T1000 (cell line): ENCODE measurements around the gene NLRC5.
A peak's percentile ranks its signal among the peaks of the same experiment; 100 is the strongest.
"Not testable (repeated sequence)": the region's sequence is repeated elsewhere in the genome, so short reads cannot be mapped to it uniquely, and the experiment has no call there.

Source experiments
- DNase-seq: peaks from one replicate; lab custom pipeline; 2025; ENCODE audit warnings: mixed read lengths; lab: John Stamatoyannopoulos, UW

NLRC5 gene

DNA sequence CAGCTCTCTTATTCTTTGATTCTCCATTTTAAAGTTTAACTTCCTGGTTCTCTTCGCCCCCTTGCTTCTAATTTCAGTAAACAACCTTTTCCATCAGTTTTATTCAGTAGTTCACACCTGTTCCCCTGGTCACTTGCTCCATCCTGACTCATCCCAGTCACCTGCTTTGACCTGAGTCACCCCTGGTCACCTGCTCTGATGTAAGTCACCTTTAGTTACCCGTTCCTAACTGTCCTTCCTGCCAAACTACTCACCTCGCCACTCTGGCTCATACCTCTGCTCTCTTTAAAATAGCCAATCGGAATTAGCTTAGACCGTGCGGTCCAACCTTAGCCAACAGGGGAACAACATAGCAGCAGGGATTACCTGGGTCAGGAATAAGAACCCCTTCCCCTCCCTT, 4.7 kb upstream of the NLRC5 start:
- DNase-seq: no peak

DNA sequence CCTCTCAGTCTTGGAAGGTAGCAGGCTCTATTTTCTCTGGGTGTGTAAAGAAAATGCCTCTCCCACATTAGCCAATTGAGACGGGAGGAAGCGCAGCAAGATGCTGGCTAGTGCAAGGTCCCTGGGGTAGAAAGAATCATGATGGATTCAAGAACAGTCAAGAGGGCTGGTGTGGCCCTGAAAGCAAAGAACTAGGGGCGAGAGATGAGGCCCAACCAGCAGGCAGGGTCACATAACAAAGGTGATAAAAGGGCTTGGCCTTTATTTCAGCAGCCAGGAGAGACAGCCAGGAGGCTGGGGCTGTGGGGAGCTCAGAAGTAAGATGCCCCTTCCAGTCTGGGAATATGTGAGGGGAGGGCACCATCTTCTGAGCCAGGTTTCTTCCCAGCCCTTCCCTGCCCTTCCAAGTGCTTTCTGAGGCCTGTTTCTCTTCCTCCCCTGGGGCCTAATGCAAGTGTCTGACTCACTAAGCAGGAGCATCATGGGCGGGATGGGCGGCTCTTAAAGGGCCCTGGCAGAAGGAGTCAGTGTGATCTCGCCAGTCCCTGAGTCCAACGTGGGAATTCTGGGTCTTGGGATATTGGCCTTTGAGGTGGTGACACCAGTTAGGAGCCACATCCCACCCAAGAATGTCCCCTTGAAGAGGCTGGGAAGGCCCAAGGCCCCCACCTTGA, 3.9 kb upstream of the NLRC5 start:
- peak; percentile 35 for DNase-seq

DNA sequence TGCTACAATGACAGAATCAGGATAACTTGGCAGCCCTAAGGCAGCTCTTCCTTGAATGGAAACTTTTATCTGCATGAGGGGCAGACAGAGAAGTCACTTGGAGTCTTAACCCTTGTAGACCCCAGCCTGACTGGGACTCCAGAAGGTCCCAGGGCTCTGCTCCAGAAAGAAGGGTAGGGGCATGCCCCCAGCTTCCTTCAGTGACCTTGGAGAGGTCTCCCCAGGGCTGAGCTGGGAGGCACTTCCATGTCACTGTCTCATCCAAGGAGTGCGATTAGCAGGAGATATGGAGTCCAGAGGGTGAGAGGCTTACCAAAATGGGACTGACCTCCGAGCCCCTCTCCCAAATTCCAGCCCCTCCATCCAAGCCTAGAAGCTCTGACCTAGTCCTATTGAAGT, 3.4 kb upstream of the NLRC5 start:
- DNase-seq: no peak

DNA sequence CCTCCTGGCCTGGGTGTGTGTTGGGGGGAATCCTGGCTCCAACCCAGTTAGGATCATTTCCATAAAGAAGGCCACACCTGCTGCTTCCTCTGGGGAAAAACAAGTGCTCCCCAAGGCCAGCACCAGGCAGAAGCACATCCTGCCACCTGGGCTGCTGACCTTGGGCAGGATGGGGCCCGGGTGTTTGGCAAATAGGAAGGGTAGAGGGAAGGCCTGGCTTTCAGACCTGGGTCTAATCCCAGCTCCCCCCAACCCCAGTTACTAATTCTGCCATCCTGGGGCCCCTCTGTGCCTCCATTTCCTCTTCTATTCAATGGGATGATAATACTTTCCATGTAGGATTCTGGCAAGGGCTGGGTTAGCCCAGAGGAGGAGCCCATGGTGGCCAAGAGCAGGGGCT, 3.0 kb upstream of the NLRC5 start:
- no peak for DNase-seq

DNA sequence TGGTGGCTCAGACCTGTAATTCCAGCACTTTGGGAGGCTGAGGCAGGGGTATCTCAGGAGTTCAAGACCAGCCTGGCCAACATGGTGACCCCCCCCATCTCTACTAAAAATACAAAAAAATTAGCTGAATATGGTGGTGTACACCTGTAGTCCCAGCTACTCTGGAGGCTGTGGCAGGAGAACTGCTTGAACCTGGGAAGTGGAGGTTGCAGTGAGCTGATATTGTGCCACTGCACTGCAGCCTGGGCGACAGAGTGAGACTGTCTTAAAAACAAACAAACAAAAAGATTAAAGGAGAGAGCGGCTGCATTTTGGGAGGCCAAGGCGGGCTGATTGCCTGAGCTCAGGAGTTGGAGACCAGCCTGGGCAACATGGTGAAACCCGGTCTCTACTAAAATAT, 2.4 kb upstream of the NLRC5 start:
- not testable (repeated sequence) for DNase-seq

DNA sequence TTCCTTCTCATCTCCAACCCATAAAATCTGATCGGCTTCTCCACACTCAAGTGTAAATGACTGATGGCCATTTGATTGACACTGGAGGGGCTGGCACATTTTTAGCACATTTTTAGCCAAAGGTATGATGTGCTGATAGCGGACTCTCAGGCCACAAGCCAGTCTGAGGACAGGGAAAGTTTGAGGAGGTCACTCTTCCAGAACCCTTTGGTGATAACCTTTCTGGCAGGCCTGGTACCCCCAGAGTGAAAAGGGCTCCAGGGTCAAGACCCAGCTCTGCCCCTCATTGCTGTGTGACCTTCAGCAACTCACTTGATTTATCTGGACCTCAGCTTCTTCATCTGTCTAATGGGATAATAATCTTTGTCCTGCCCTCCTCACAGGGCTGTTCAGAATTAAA, 1.7 kb upstream of the NLRC5 start:
- DNase-seq: no peak

DNA sequence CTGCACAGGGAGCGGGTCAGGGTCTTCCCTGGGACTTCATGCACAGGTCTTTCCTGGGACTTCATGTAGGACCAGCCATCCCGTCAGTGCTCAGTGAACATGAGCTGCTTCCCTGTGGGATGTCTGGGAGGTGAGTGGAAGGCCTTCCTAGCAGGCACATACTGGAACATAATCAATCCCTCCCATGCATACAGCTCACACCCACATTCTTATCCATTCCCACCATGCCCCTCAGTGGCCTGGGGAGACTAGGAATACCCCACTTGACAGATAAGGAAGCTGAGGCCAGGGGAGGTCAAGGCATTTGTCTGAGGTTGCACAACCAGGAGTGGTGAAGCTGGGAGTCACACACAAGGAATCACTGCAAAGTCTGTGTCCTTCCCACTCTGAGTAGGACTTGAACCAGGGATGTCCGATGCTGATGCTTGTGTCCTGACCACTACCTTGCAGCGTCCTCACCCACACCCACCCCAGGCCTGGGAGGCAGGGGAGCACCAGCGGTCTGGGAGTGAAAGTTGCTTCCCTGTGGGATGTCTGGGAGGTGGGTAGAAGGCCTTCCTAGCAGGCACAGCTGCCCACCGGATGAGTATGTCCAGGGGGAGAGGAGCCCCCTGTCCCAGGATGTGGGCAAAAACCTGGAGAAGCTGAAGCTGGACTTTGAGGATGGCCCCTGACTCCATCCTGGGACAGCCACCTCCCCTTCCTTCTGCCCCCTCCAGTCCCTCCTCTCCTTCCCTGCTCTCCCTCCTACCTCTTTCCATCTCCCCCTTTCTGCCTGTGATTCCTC, 1.0 kb upstream of the NLRC5 start:
- no peak for DNase-seq

DNA sequence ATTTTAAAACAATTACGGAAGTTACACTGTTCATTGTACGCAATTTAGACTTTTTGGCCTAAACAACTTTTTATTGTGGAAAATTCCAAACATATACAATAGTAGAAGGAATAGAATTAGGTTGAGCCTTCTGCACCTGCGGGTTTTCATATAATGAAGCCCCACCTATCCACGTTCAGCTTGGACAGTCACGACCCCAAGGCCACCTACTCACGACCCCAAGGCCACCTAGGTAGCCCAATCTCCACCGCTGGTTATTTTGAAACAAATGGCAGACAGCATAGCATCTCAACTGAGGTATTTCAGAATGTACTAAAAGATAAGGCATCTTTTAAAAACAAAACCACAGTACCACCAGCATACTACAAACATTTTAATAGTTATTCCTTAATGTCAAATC, 631 bp downstream of the NLRC5 start:
- DNase-seq: no peak

DNA sequence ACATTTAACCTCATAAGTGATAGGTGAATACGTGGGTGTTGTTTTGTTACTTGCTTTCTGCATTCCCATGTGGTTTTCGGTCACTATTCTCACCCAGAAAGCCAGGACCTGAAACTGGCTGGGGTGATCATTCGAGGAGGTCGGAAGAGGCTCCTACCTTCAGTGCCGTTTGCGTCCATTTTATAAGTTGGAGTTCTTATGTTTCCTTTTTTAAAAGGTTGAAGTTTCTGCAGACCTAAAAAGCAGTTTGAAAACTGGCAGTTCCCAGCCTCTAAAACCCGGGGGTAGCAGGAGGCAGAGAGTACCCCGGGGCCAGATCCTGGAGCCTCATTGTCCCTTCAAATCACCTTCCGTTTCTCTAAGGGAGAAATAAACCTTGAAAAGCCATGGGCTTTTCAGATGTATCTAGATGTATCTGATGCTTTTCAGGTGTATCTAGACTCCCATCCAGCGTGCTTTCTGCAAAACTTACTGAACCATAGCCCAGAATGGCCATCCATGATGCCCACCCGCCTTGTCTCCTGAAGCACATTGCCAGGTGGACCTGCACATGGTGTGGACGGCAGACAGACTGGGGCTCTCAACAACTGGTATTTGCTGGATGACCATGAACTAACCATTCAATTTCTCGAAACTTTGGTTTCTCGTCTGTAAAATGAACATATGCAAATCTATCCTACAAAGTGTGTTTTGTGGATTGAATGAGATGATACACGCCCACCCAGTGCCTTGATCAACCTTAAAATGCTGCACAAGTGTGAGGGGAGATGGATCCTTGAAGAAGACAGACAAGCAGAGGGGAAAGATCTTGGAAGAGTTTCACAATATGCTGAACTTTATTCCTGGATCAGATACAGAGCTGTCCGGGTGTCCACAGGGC, 1.3 kb downstream of the NLRC5 start:
- DNase-seq: no peak

DNA sequence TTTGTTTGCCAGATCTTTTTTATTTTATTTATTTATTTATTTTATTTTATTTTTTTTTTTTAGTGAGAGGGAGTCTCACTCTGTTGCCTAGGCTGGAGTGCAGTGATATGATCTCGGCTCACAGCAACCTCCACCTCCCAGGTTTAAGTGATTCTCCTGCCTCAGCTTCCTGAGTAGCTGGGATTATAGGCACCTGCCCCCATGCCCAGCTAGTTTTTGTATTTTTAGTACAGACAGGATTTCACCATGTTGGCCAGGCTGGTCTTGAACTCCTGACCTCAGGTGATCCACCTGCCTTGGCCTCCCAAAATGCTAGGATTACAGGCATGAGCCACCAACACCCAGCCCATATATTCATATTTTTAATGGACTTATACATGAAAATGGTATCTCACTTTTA, 3.1 kb downstream of the NLRC5 start:
- DNase-seq: not testable (repeated sequence)

DNA sequence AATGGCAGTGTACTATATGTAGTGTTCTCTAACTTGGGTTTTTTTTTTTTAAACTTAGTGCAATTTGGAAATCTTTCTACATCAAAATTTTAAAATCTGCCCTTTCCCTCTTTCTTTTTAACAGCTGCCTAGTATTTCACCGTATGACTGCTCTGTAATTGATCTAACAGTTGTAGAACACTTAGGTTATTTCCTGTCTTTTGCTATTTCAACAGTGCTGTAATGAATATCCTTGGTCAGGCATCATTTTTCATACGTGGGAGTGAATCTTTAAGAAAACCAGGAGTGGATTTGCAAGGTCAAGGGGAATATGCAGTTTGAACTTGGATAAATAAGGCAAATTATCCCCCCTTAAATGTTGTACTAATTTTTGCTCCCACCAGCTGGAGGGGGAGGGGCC, 3.8 kb downstream of the NLRC5 start:
- no peak for DNase-seq

DNA sequence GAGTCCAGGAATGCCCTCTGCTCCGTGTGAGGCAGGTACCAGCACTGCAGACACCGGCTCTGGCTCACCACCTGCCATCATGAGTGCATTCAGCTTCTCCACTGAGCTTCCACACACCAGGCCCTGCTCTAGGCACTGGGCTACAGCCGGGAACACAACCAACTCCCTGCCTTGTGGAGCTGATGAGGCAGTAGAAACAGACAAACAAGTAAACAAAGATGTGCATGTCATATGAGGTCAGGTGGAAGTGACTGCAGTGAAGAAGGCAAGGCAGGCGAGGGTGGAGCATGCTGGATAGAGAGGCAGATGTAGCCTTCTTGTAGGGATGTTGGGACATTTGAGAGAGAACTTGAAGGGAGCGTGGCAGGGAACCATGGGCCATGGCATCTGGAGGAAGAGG, 5.0 kb downstream of the NLRC5 start:
- no peak for DNase-seq

DNA sequence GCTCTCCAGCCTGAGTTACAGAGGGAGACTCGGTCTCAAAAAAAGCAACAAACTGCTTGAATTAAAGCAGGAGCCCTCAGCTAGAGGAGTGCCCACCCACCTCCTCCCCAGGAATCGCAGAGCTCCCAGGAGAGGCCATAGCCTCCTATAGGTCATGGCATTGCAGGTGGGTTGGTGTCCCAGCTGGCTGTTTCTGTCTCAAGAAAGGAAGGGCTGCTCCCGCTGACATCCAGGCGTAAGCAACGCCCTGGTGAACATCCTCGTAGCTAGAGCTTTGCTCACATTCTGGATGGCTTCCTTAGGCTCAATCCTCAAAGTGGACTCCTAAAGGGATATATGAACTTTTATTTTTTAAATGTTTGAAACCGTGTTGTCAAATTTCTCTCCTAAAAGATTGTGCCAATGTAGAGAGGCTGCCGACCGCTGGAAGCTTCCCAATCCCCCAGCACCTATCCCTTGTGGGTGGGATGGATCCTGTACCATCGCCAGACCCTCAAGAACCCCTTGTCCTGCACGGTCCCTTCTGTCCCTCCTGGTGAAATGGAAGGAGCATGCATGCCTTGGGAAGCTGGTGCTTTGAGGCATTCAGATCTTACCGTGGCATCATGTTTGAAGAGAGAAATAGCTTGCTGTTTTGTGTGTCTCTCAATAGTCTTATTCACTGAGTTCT, 5.9 kb downstream of the NLRC5 start:
- DNase-seq: no peak

DNA sequence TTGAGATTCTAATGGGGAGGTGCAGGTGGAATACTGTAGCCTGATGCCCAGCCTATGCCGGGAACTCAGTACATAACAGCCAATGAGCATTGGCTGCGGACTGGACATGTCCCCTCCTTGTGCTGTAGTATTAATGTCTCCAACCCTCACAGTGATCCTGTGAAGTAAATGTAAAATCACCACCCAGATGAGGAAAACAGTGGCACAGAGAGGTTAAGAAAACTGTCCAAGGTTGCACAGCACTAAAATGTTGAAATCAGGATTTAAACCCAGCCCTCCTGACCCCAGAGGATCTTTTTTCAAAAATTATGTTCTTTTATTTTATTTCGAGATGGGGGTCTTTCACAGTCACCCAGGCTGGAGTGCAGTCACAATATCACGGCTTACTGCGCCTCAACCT, 7.9 kb downstream of the NLRC5 start:
- DNase-seq: no peak

DNA sequence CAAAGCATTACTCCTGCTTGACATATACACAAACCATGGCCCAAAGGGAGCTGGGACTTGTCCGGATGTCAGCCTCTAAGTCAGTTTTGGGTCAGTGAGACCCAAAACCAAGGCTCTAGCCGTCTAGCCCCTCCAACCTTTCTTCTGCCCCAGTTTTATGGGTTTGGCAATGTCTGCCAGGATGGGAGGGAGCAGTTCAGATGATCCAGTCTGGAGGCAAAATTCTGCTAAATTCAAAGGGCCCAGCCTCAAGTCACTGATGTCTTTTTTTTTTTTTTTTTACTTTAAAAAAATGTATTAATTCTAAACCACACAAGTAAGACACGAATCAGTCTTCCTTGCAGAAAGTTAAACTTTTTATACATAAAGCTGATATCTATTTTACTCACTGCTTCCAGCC, 8.6 kb downstream of the NLRC5 start:
- no peak for DNase-seq

DNA sequence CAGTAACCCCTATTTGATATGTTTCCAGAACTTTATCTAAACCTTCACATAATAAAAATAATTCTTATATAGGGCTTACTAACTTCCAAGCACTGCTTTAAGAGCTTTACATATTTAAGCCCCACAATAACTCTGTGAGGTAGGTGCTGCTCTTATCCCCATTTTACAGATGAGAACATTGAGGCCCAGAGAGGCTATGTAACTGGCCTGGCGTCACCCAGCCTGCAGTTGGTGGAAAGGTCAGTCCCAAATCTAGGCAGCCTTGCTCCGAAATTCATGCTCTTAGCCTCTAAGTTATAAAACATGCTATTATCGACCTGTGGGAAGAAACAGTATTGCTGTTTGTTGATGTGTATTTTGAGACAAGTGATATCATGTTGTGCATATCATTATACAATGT, 9.0 kb downstream of the NLRC5 start:
- no peak for DNase-seq

DNA sequence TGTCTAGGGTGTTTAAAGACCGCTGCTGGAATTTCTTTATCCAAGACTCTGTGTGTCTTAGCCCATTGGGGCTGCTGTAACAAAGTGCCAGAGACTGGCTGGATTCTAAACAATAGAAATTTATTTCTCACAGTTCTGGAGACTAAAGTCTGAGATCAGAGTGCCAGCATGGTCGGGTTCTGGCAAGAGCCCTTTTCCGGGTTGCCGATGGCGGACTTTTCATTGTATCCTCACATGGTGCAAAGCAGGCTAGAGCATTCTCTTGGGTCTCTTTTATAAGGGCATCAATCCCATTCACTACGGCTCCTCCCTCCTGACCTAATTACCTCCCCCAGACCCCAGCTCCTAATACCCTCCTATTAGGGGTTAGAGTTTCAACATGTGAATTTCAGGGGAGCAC, 9.5 kb downstream of the NLRC5 start:
- no peak for DNase-seq

DNA sequence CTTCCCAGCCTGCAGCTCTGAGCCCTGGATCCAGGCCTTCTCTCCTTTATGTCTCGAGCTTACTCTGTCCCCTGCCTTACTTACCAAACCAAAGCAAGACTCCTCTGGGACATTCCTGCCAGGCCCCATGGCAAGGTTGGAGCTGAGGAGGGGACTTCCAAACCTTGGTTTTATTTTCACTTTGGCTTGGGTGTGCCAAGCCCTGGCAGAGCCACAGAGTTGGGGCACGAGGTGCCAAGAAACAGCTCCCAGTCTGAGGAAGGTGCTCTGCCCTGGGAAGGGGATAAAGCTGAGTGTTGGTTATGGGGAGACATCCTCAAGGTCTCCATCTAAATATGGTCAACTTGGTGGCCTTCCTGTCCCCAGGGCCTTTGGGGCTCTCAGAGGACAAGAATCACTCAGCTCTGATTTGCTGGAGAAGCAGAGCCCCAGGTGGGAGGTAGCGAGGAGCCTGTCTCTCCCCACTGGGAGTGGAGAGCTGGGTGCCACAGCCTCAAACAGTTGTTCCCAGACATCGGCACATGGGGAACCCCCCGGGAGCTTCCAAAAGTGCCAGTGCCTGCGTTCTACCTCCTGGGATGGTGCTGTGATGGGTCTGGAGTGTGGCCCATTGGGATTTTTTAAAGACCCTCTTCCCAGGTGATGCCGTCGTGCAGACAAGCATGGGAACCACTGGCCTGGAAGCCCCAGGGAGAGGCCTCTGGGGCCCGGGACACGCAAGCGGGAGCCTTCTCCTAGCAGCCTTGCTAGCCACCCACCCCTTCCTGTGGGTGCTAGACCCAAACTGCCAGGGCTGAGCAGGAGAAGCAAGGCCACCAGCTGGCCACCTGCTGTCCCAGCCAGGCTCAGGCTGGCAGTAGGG, 10.3 kb downstream of the NLRC5 start:
- no peak for DNase-seq

DNA sequence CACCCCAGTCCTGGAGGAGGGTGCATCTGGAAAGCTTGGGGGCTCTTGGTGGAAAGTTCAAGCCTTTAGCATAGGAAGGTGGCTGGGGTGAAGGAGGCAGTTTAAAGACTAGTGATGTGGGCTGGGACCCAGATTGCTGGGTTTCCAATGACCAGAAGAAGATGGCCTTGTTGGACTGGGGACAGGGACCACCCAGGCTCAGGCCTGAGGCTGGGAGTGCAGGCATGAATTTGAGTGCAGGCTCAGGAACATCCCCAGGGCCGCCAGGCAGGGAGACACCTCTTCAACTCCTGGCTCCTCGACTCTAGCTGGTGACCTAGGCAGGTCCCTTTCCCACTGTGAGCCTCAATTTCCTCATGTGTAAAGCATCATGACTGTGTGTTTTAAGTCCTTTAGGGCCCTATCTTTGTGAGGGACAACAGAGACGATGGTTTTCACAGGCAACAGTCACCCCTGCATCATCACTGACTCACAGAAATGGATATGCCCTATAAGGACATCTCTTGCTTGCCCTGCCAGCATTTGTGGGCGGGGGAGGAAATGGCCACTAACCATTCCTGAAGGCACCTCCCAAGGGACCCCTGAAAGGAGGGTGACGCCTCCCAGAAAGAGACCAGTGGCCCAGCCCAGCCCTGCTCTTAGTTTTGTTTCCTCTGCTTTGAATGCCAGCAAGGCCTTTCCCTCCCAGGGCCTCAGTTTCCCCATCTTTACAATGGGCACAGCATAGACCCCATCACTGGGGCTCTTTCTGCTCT, 11.1 kb downstream of the NLRC5 start:
- peak; percentile 74 for DNase-seq

DNA sequence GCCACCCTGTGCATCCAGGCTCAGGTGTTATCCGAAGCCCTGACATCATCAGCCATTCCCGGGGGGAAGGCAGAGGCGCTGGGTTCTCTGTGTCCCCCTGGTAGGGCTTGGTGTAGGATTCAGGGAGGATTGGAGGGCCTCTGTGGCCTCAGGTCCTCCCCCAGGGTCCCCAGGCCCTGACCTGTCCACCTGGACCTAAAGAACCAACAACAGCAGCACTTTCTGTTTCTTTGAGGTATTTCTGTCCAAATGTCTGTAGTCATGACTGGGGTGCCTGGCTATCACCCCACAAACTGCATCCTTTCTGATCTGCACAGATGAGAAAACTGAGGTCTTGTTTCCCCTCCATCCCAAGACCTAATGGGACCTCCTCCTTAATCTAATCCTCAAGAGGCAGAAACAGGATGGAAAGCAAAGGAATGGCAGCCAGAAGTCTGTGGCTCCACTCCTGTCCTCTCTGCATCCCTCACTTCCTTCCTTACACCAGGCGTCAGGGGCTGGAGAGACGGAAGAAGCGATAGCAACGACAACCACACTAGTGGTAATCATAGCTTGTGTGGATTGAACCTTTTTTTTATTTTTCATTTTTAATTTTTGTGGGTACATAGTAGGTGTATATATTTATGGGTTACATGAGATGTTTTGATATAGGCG, 11.8 kb downstream of the NLRC5 start:
- DNase-seq: no peak
